Subcutaneous adipose tissue (tissue), 4 donors: Measurements from ENCODE around the gene KLC4. TPM values are rescaled to one million over a fixed set of nuclear protein-coding genes. Genes with fewer than 3 reads are reported as not detected.

Experiments used
- total RNA-seq, 4 donors: library from RNA; depleted of rRNA; stranded (reverse); fragments of >200 nt; gene quantifications; one replicate each; pipeline ENCODE4 v1.1.0, GENCODE V29; 2016
- TF ChIP-seq, protein P1 (sequence below): fragments of 450-650 bp; IDR thresholded peaks from one replicate; pipeline ENCODE4 v1.5.1; 2016; ENCODE audit warnings: low read depth, mild to moderate bottlenecking, control low read depth, antibody characterized with exemption, moderate library complexity

KLC4 gene
- total RNA-seq, 4 donors from 2014 or later: 10.9 to 24.7 (median 21.9) TPM

DNA sequence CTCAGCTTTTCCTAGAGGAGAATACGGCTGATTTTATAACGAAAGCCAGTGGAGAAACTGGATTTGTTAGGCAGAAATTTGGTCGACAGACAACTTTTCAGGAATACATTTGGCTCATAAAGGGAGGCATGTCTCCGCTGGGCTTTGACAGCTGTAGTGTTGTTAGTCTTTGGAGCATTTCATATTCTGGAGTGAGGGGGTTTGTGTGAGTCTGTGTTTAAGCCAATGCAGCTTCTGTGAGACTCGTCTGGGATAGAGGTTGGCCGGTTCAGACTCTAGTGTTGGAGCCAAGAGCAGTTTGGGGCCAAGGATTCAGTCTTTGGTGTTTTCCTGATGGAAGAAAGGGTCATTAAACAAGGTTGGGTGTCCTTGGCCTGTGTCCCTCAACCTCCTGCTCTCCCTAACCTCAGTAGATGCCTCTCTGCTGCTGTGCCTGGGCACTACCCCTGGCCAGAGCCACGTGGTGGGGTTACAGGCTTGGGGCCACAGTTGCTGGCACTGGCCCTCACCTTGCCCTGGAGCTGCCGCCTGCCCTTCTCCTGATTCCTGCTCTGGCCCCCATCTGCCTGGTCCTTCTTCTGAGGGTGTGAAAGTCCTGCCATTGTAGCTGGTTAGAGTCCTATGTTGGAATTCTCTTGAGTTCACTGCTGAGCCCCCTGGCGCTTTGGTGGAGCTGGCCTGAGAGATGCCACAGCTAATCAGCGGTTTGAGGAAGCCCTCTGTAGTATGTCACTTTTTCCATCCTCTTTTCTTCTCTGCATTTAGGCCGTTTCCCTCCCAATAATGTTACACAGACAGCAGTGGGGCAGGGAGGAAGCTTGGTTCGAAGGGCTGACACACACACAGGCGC lies 23.6 kb downstream of the KLC4 start:
- TF ChIP-seq, protein P1, sequence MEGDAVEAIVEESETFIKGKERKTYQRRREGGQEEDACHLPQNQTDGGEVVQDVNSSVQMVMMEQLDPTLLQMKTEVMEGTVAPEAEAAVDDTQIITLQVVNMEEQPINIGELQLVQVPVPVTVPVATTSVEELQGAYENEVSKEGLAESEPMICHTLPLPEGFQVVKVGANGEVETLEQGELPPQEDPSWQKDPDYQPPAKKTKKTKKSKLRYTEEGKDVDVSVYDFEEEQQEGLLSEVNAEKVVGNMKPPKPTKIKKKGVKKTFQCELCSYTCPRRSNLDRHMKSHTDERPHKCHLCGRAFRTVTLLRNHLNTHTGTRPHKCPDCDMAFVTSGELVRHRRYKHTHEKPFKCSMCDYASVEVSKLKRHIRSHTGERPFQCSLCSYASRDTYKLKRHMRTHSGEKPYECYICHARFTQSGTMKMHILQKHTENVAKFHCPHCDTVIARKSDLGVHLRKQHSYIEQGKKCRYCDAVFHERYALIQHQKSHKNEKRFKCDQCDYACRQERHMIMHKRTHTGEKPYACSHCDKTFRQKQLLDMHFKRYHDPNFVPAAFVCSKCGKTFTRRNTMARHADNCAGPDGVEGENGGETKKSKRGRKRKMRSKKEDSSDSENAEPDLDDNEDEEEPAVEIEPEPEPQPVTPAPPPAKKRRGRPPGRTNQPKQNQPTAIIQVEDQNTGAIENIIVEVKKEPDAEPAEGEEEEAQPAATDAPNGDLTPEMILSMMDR: no peak

DNA sequence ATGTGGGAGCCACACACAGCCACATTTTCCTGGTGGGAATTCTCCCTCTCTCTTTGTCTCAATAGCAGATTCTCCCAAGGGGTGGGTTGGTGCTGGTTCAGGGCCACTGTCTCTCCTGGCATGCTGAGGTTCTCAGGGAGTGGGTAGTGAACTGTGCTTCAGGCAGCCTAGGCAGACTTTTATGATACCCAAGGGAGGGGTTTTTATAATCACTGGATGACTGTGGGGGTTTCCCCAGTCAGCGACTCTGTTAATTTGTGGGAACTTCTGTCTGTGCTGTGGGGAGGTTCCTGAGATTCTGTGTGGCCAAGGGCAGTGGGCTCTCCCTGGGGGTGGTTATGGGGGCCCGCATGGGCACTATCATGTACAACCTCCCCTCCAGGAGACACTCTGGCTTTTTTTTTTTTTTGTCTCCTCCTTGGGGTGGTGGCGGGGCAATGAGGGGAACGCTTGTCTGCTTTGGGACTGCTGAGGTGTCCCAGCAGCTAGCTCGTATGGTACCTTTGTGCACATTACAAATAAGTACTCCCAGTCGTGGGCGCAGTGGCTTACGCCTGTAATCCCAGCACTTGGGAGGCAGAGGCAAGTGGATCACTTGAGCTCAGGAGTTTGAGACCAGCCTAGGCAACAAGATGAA lies 26.7 kb downstream of the KLC4 start:
- TF ChIP-seq, protein P1: no peak

DNA sequence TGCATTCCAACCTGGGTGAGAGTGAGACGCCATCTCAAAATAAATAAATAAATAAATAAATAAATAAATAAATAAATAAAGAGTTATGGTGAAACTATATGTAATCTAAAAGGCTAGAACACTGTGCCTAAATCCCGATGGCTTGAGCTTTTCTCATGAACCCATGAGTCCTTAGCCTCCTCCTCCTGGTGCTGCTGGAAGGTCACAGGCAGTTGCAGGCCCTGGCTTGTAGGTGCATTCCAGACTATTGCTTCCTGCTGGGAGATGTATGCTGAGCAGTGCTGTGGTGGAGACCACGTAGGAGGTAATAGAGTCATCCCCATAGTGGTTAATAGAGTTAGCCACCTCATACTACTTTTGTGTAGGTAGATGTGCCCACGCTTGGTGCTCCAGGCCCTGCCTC lies 29.2 kb downstream of the KLC4 start:
- TF ChIP-seq, protein P1: no peak

DNA sequence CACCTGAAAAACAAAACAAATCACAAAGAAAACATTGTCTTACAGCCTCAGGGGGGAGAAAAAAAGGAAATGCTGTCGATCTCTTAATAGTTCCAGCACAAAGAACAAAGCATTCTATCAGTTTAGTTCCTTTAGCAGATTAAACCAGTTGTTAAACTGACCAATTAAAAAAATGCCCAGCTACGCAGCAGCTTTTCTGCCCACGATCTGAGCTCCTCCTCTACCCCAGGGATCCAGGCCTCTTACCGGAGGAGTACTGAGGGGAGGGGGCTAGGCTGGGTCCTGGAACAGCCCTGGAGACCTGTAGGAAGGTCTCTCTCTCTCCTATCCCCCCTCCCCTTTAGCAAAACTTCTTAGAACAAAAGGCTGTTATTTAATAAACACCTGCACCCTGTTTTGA lies 30.0 kb downstream of the KLC4 start:
- TF ChIP-seq, protein P1: no peak

DNA sequence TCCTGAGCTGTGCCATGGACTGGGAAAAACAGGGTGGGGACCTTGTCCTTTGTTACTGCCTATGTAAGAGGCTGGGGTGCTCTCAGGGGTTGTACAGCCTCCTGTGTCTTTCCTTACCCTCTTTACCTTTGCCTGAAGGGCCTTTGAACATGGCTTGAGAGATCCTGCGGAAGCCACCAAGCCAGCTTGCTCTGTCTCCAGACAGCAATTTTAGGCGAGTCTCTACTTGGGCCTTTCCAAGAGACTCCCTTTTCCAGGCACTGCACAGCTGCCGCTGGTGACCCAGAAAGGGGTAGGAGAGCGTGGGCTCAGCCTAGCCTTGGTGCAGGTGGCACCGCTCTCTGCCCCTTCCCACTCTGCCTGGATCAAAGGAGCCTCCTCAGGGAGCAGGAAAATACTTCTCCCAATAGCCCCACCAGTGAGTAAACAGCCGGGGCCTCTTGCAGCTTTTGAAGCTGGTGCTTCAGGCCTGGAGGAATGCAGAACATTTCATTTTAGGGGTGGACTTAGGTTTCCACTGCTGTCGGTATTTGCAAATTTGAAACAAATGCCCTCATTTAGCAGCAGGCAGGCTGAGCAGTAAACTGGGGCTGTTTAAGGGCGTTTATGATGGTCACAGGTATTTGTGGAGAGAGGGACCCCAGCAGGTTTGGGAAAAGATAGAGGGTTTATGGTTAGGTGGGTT lies 30.6 kb downstream of the KLC4 start:
- TF ChIP-seq, protein P1: no peak

DNA sequence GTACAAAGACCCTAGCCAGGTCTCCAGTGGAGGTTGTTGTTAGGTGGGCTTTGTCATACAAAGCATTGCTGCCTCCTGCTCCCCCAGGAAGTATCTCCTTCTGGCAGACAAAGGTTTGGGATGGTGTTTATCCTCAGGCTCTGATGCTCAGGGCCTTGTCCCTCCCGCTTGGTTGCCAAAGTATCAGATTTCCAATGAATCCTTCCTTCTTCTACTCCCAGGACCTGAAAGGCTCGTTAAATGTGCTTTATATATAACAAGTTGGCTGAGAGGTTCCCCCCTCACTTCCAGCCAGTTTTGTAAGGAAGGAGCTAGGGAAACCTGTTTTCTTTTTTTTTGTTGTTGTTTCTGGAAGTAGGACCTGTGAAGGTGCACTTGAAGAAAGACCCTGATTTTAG lies 31.1 kb downstream of the KLC4 start:
- TF ChIP-seq, protein P1: no peak

DNA sequence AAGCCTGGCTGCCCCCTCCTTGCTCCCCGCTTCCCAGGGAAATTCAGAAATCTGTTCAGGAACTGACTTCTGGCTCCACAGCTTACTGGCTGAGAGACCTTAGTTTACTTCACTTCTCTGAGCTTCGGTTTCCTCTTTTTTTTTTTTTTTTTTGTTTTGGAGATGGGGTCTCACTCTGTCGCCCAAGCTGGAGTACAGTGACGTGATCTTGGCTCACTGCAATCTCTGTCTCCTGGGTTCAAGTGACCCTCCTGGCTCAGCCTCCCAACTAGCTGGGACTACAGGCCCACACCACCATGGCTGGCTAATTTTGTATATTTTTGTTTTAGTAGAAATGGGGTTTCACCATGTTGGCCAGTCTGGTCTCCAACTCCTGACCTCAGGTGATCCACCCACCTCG lies 31.6 kb downstream of the KLC4 start:
- TF ChIP-seq, protein P1: no peak
